ENCODE results near the gene ZBTB7C. TPM values are rescaled to one million over a fixed set of nuclear protein-coding genes. Genes with fewer than 3 reads are reported as not detected.

Gene ZBTB7C
- total RNA-seq, 2 donors from 2014 or later: 1.3 to 2.3 TPM

DNA sequence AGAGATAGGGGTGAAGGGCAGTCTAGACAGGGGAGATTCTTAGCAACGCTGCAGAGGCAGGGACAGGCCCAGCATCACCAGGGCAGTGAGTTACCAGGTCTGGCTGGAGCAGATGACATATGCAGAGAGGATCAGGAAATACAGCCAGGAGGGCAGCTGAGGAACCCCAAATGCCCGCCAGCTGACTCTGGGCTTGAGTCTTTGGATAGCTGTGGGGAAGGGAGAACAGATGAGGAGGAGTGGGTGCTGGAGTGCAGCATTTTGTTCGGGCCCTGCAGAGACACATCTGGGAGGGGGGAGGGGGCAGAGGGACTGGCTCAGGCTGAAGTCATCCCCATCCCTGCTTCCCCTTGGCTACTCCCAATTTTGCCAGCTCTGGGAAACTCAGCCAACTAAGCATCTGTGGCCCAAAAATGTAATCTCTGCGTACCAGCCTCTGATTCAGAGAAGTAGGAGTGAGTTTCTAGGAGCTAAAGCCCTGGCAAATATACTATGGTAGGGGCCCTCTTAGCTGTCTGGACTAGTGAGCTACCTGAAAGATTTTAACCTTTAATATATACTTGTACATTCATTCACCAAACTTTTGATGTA, 214.5 kb downstream of the ZBTB7C start:
- Histone ChIP-seq H3K4me3 (no peak overlapping the region), H3K27ac (no peak overlapping the region), H3K27me3 (no peaks in the 10 kb centered on the region), H3K36me3 (replicated peaks in 1 of 2; ENCODE audit: insufficient read depth in 1 of 2, low read depth in 2 of 2) (no peaks in the 10 kb centered on the region), H3K9me3 (no peaks in the 10 kb centered on the region), H3K4me1 (peaks cover 11% of the 10 kb centered on the region)
- ATAC-seq (no peak), DNase-seq (no peak)
- 57 to 85% methylated on average over 4 of the region's 4 CpGs for WGBS, 2 donors
- intact Hi-C loops (cut with DNase I): no loop called here
- TF ChIP-seq CTCF (IDR thresholded peaks at IDR 0.05): no peak
- no peak for TF ChIP-seq POLR2A (IDR thresholded peaks at IDR 0.05)

- WGBS, 2 donors: 76 to 82% methylated on average over 9 of the region's 9 CpGs
- H3K36me3 ChIP-seq (replicated peaks in 1 of 2; ENCODE audit: insufficient read depth in 1 of 2, low read depth in 2 of 2): no peaks in the 10 kb centered on the region
- H3K27me3 ChIP-seq: no peaks in the 10 kb centered on the region
- no peaks in the 10 kb centered on the region for H3K9me3 ChIP-seq
- DNase-seq: no peak
- H3K27ac ChIP-seq: no peak overlapping the region
- H3K4me3 ChIP-seq: no peak overlapping the region
- ATAC-seq: peak; percentile 15
- TF ChIP-seq CTCF (IDR thresholded peaks at IDR 0.05) (no peak), POLR2A (IDR thresholded peaks at IDR 0.05) (no peak)
- H3K4me1 ChIP-seq: peaks cover 11% of the 10 kb centered on the region
- intact Hi-C loops (cut with DNase I): no loop called here
Observed at GRCh38 chr18:48193521-48194492, 215.4 kb downstream of the ZBTB7C start.

DNA sequence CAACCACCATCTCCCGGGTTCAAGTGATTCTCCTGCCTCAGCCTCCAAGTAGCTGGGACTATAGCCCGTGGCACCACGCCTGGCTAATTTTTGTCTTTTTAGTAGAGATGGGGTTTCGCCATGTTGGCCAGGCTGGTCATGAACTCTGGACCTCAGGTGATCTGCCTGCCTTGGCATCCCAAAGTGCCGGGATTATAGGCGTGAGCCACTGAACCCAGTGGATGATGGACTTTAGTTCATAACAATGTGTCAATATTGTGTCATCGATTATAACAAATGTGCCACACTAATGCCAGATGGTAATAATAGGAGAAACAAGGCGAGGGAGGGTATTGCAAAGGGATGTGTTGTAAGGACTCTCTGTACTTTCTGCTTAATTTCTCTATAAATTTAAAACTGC, 216.6 kb downstream of the ZBTB7C start:
- H3K27ac ChIP-seq: no peak overlapping the region
- no peaks in the 10 kb centered on the region for H3K9me3 ChIP-seq
- H3K27me3 ChIP-seq: no peaks in the 10 kb centered on the region
- DNase-seq: no peak
- no peak for TF ChIP-seq CTCF (IDR thresholded peaks at IDR 0.05)
- TF ChIP-seq POLR2A (IDR thresholded peaks at IDR 0.05): no peak
- H3K36me3 ChIP-seq (replicated peaks in 1 of 2; ENCODE audit: insufficient read depth in 1 of 2, low read depth in 2 of 2): no peaks in the 10 kb centered on the region
- H3K4me3 ChIP-seq: no peak overlapping the region
- H3K4me1 ChIP-seq: peaks cover 11% of the 10 kb centered on the region
- intact Hi-C loops (cut with DNase I): no loop called here
- 96 to 98% methylated on average over 8 of the region's 8 CpGs for WGBS, 2 donors
- ATAC-seq: no peak

DNA sequence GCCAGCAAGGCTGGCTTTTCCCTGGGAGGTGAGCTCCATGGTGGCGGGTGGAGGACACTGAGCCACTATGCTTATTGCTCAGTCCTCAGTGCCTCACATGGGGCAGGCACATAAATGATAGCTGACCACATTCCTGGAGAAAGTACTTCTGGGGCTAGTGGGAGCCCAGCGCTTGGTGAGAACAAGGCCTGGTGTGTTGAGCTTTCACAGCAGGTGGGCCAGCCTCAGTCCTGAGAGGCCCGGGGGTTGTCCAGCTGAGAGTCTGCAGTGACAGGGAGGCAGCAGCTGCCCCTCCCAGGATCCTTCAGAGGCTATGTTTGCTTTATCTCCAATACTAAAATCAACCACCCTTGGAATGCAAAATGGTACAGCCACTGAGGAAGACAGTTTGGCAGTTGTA, 217.7 kb downstream of the ZBTB7C start:
- Histone ChIP-seq H3K27me3 (no peaks in the 10 kb centered on the region), H3K36me3 (replicated peaks in 1 of 2; ENCODE audit: insufficient read depth in 1 of 2, low read depth in 2 of 2) (no peaks in the 10 kb centered on the region), H3K4me3 (no peak overlapping the region), H3K9me3 (no peaks in the 10 kb centered on the region), H3K27ac (no peak overlapping the region), H3K4me1 (peaks cover 11% of the 10 kb centered on the region)
- DNase-seq (no peak), ATAC-seq (no peak)
- 85 to 86% methylated on average over 3 of the region's 3 CpGs for WGBS, 2 donors
- TF ChIP-seq CTCF (IDR thresholded peaks at IDR 0.05): no peak
- no peak for TF ChIP-seq POLR2A (IDR thresholded peaks at IDR 0.05)
- intact Hi-C loops (cut with DNase I): no loop called here

All from body of pancreas (tissue), 4 donors.